Upper lobe of left lung (tissue), 4 donors: ENCODE measurements around the gene SIDT1.

ENCODE experiments used
- EP300 ChIP-seq, 4 donors: sonication (generic); formaldehyde crosslinking; IDR thresholded peaks; one replicate each; pipeline ENCODE4 v1.5.1; 2017; ENCODE audit warnings: antibody characterized with exemption in 4 of 4, control low read depth in 2 of 4
- POLR2A ChIP-seq, 4 donors: fragments of 450-650 bp; IDR thresholded peaks; one replicate each; pipeline ENCODE4 v1.5.1; 2016 to 2017; ENCODE audit warnings: antibody characterized with exemption in 4 of 4, mild to moderate bottlenecking in 2 of 4
- POLR2AphosphoS5 ChIP-seq, 2 donors: sonication (generic); formaldehyde crosslinking; IDR thresholded peaks; one replicate each; pipeline ENCODE4 v1.5.1; 2017; ENCODE audit warnings: antibody characterized with exemption in 2 of 2
- TF ChIP-seq, protein P1 (sequence below), 6 experiments: fragments of 450-650 bp in 4 of 6; fragments of 200-600 bp in 2 of 6; sonication (generic) in 2 of 6; IDR thresholded peaks; one replicate each; pipeline ENCODE4 v1.5.1; 2016 to 2019; ENCODE audit warnings: antibody characterized with exemption in 6 of 6

- TF ChIP-seq, protein P1, sequence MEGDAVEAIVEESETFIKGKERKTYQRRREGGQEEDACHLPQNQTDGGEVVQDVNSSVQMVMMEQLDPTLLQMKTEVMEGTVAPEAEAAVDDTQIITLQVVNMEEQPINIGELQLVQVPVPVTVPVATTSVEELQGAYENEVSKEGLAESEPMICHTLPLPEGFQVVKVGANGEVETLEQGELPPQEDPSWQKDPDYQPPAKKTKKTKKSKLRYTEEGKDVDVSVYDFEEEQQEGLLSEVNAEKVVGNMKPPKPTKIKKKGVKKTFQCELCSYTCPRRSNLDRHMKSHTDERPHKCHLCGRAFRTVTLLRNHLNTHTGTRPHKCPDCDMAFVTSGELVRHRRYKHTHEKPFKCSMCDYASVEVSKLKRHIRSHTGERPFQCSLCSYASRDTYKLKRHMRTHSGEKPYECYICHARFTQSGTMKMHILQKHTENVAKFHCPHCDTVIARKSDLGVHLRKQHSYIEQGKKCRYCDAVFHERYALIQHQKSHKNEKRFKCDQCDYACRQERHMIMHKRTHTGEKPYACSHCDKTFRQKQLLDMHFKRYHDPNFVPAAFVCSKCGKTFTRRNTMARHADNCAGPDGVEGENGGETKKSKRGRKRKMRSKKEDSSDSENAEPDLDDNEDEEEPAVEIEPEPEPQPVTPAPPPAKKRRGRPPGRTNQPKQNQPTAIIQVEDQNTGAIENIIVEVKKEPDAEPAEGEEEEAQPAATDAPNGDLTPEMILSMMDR (IDR thresholded peaks at IDR 0.05), result no peak
- TF ChIP-seq POLR2AphosphoS5 (IDR thresholded peaks at IDR 0.05), result no peak
- TF ChIP-seq POLR2A (IDR thresholded peaks at IDR 0.05), result no peak
- no peak for TF ChIP-seq EP300 (IDR thresholded peaks at IDR 0.05)
These were observed 141.2 kb downstream of the SIDT1 start for GRCh38 chr3:113673593-113673992.
